Neural progenitor cell (in vitro differentiated cells): ENCODE data around the gene INHA. TPM values are rescaled to one million over a fixed set of nuclear protein-coding genes. Genes with fewer than 3 reads are reported as not detected.

ENCODE experiments used
- DNase-seq: peaks from one replicate; pipeline ENCODE4 v3.0.0-alpha.2; 2016; ENCODE audit warnings: low spot score
- H2AFZ ChIP-seq: fragments of 200-600 bp; sonication (generic); replicated peaks from 2 replicates; pipeline ENCODE4 v1.6.1; 2016; ENCODE audit warnings: antibody characterized with exemption
- H3F3A ChIP-seq: fragments of 200-600 bp; sonication (generic); 2 replicates; pipeline ENCODE4 v1.6.1; 2016; ENCODE audit warnings: antibody characterized with exemption, low read depth
- H3K27ac ChIP-seq: fragments of 200-600 bp; sonication (generic); 2 replicates; pipeline ENCODE4 v1.5.1; 2016; ENCODE audit warnings: mild to moderate bottlenecking
- H3K27me3 ChIP-seq: fragments of 200-600 bp; sonication (generic); 2 replicates; pipeline ENCODE4 v1.6.1; 2016; ENCODE audit warnings: mild to moderate bottlenecking, moderate library complexity
- H3K36me3 ChIP-seq: fragments of 200-600 bp; sonication (generic); 2 replicates; pipeline ENCODE4 v1.5.1; 2016
- H3K4me1 ChIP-seq: fragments of 200-600 bp; sonication (generic); 2 replicates; pipeline ENCODE4 v1.6.1; 2016; ENCODE audit warnings: mixed run types
- H3K4me2 ChIP-seq: fragments of 200-600 bp; sonication (generic); 2 replicates; pipeline ENCODE4 v1.6.1; 2016
- H3K4me3 ChIP-seq: fragments of 200-600 bp; sonication (generic); 2 replicates; pipeline ENCODE4 v1.5.1; 2016
- H3K79me2 ChIP-seq: fragments of 200-600 bp; sonication (generic); 2 replicates; pipeline ENCODE4 v1.6.1; 2016; ENCODE audit warnings: low read depth
- H3K9ac ChIP-seq: fragments of 200-600 bp; sonication (generic); 2 replicates; pipeline ENCODE4 v1.6.1; 2016
- H3K9me3 ChIP-seq: fragments of 200-600 bp; sonication (generic); 2 replicates; pipeline ENCODE4 v1.5.1; 2016; ENCODE audit warnings: low read depth
- H4K20me1 ChIP-seq: fragments of 200-600 bp; sonication (generic); 2 replicates; pipeline ENCODE4 v1.6.1; 2016; ENCODE audit warnings: low read depth
- H3K27ac Mint-ChIP-seq: 3 replicates; pipeline ENCODE4 v1.8.0; 2021; ENCODE audit warnings: mixed read lengths
- H3K27me3 Mint-ChIP-seq: 2 replicates; pipeline ENCODE4 v1.8.0; 2022; ENCODE audit warnings: low read depth, mild to moderate bottlenecking, inconsistent platforms, moderate library complexity, mixed read lengths; ENCODE audit not compliant: insufficient read depth
- H3K36me3 Mint-ChIP-seq: 3 replicates; pipeline ENCODE4 v1.8.0; 2021; ENCODE audit warnings: mixed read lengths
- H3K4me1 Mint-ChIP-seq: 3 replicates; pipeline ENCODE4 v1.8.0; 2021; ENCODE audit warnings: mixed read lengths
- H3K4me3 Mint-ChIP-seq: 3 replicates; pipeline ENCODE4 v1.8.0; 2021; ENCODE audit warnings: mild to moderate bottlenecking, moderate library complexity, mixed read lengths
- H3K9me3 Mint-ChIP-seq: 3 replicates; pipeline ENCODE4 v1.8.0; 2020; ENCODE audit warnings: mixed read lengths
- CTCF ChIP-seq: fragments of 200-600 bp; sonication (generic); IDR thresholded peaks from 2 replicates; pipeline ENCODE4 v1.5.1; 2017; ENCODE audit warnings: antibody characterized with exemption, mild to moderate bottlenecking
- EZH2 ChIP-seq: fragments of 200-600 bp; sonication (generic); IDR thresholded peaks from 2 replicates; pipeline ENCODE4 v1.6.1; 2017; ENCODE audit warnings: antibody characterized with exemption, mild to moderate bottlenecking, moderate library complexity
- EZH2phosphoT487 ChIP-seq: fragments of 200-600 bp; sonication (generic); IDR thresholded peaks from 2 replicates; pipeline ENCODE4 v1.6.1; 2017; ENCODE audit warnings: antibody characterized with exemption
- total RNA-seq: library from RNA; depleted of rRNA; stranded (reverse); fragments of >200 nt; gene quantifications from 2 replicates; pipeline ENCODE4 v1.2.3, GENCODE V29; 2015; ENCODE audit warnings: low replicate concordance

The INHA gene
- total RNA-seq, 1 donor from 2014 or later: not detected

DNA sequence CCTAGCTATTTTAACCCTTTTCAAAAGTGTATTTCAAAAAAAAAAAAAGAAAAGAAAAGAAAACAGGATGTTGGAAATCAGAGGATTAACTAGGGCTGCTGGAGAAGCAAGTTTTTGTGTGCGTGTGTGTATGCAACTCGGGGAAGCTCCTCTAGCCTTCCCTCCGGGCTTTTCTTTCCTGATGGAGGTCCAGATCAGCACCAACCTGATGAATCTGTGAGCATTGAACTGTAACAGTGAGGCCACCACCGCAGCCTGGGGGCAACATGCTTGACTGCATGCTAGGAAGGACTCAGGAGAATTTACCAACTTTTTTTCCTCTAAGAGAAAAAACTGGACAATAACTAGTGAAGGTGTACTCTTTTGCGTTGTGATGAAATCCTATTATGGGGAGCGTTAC lies 3.1 kb upstream of the INHA start:
- Histone ChIP-seq H3K36me3 (no peaks in the 10 kb centered on the region), H3K4me1 (peaks cover 8% of the 10 kb centered on the region), H4K20me1 (peaks cover 20% of the 10 kb centered on the region), H3K27ac (no peak overlapping the region), H3K4me3 (no peak overlapping the region), H3K9me3 (no peaks in the 10 kb centered on the region), H3F3A (peaks cover 17% of the 10 kb centered on the region), H3K79me2 (peaks cover 10% of the 10 kb centered on the region), H3K9ac (no peak overlapping the region), H3K27me3 (peaks cover 17% of the 10 kb centered on the region), H2AFZ (no peak overlapping the region), H3K4me2 (no peak overlapping the region)
- Mint-ChIP-seq H3K4me1 (peaks cover 31% of the 10 kb centered on the region), H3K36me3 (peaks cover 29% of the 10 kb centered on the region), H3K9me3 (peaks cover 4% of the 10 kb centered on the region), H3K27me3 (peaks cover 10% of the 10 kb centered on the region), H3K4me3 (peak overlapping the region; percentile 77), H3K27ac (no peak overlapping the region)
- no peak for DNase-seq
- TF ChIP-seq EZH2phosphoT487: no peak
- TF ChIP-seq EZH2: no peak
- TF ChIP-seq CTCF: no peak

- DNase-seq: no peak
- peaks cover 19% of the 10 kb centered on the region for H4K20me1 ChIP-seq
- Mint-ChIP-seq H3K4me1 (peaks cover 31% of the 10 kb centered on the region), H3K27ac (no peak overlapping the region), H3K36me3 (peaks cover 24% of the 10 kb centered on the region), H3K27me3 (peaks cover 10% of the 10 kb centered on the region), H3K9me3 (peaks cover 2% of the 10 kb centered on the region), H3K4me3 (peak overlapping the region; percentile 77)
- peaks cover 8% of the 10 kb centered on the region for H3K4me1 ChIP-seq
- TF ChIP-seq EZH2: no peak
- no peak for TF ChIP-seq CTCF
- no peak for TF ChIP-seq EZH2phosphoT487
- H3F3A ChIP-seq: peaks cover 17% of the 10 kb centered on the region
- no peak overlapping the region for H2AFZ ChIP-seq
- H3K27me3 ChIP-seq: peaks cover 17% of the 10 kb centered on the region
- H3K79me2 ChIP-seq: peaks cover 10% of the 10 kb centered on the region
- no peak overlapping the region for H3K9ac ChIP-seq
- H3K9me3 ChIP-seq: no peaks in the 10 kb centered on the region
- no peak overlapping the region for H3K27ac ChIP-seq
- H3K4me3 ChIP-seq: peak overlapping the region; percentile 69
- H3K4me2 ChIP-seq: peak overlapping the region; percentile 93
- no peaks in the 10 kb centered on the region for H3K36me3 ChIP-seq
These were observed 2.5 kb upstream of the INHA start for GRCh38 chr2:219569635-219570034.

GRCh38 chr2:219570194-219570923 lies 1.8 kb upstream of the INHA start:
- Histone ChIP-seq H3F3A (peaks cover 17% of the 10 kb centered on the region), H3K4me2 (peak overlapping the region; percentile 93), H3K4me3 (peak overlapping the region; percentile 69), H3K27ac (no peak overlapping the region), H3K36me3 (no peaks in the 10 kb centered on the region), H3K79me2 (peaks cover 10% of the 10 kb centered on the region), H3K9me3 (no peaks in the 10 kb centered on the region), H2AFZ (peak overlapping the region; percentile 55), H3K4me1 (peaks cover 8% of the 10 kb centered on the region), H3K9ac (no peak overlapping the region), H3K27me3 (peaks cover 17% of the 10 kb centered on the region), H4K20me1 (peaks cover 19% of the 10 kb centered on the region)
- Mint-ChIP-seq H3K27me3 (peaks cover 10% of the 10 kb centered on the region), H3K36me3 (peaks cover 23% of the 10 kb centered on the region), H3K4me3 (peak overlapping the region; percentile 77), H3K27ac (no peak overlapping the region), H3K4me1 (peaks cover 33% of the 10 kb centered on the region), H3K9me3 (peaks cover 2% of the 10 kb centered on the region)
- peak; percentile 65 for DNase-seq
- TF ChIP-seq EZH2phosphoT487: no peak
- TF ChIP-seq CTCF: no peak
- TF ChIP-seq EZH2: peak; percentile 24
